ENCODE results near the gene ATP8B1.

- TF ChIP-seq CTCF (IDR thresholded peaks at IDR 0.05), result no peak
- no peak for TF ChIP-seq POLR2A (IDR thresholded peaks at IDR 0.05)
These were observed 175.6 kb downstream of the ATP8B1 start for GRCh38 chr18:57627488-57627887.

All from testis (tissue), 2 donors.